Mononuclear cell (primary cell): ENCODE measurements around the gene CDC37L1. TPM values are rescaled to one million over a fixed set of nuclear protein-coding genes. Genes with fewer than 3 reads are reported as not detected.

ENCODE experiments used
- H3K27me3 ChIP-seq: 2 replicates; pipeline ENCODE4 v1.6.0; 2011; ENCODE audit warnings: low read length, control low read depth; ENCODE audit not compliant: insufficient read depth
- H3K4me1 ChIP-seq: 2 replicates; pipeline ENCODE4 v1.5.1; 2011; ENCODE audit warnings: mild to moderate bottlenecking, low read length, control low read depth; ENCODE audit not compliant: insufficient read depth
- H3K4me3 ChIP-seq: 2 replicates; pipeline ENCODE4 v1.5.1; 2011; ENCODE audit warnings: mild to moderate bottlenecking, low read length, moderate library complexity
- H3K9me3 ChIP-seq: 2 replicates; pipeline ENCODE4 v1.5.1; 2011; ENCODE audit warnings: low read depth, mild to moderate bottlenecking, control low read depth, low read length
- total RNA-seq: library from RNA; depleted of rRNA; stranded (reverse); fragments of >200 nt; gene quantifications from one replicate; pipeline ENCODE4 v1.2.3, GENCODE V29; 2012

CDC37L1 gene
- total RNA-seq, 1 donor, result 36.2 TPM

DNA sequence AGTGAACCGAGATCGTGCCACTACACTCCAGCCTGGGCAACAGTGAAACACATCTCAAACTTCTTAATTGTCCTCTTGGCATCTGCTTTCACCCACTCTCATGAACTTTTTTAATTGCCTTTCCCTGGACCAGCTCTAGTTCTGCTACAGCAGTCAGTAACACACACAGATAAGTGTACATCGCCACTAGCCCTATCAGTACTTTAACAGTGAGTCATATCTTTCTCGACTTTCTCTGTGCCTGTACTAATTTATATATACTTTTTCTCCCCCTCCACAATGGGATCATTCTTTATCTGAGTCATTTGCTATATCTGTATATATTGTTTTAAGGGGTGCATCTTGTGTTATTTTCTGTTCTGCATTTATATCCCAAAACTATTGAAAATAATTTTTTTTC is 6.7 kb downstream of the CDC37L1 start:
- Histone ChIP-seq H3K4me3 (no peak overlapping the region), H3K9me3 (no peaks in the 10 kb centered on the region), H3K4me1 (peaks cover 4% of the 10 kb centered on the region), H3K27me3 (no peaks in the 10 kb centered on the region)

DNA sequence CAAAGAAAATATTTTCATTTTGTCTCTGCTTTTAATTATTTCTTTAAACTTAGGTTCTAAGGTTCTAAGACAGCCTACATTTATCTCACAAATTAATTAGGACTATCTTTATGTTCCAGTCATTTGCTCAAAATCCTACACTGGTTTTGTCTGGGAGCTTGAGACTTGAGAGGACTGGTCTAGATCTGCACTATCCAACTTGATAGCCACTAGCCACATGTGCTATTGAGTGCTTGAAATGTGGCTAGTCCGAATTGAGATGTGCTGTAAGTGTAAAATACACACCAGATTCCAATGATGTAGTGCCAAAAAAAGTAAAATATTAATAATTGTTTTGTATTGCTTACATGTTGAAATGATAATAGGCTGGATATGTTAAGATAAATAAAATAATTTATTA is 7.2 kb downstream of the CDC37L1 start:
- Histone ChIP-seq H3K27me3 (no peaks in the 10 kb centered on the region), H3K9me3 (no peaks in the 10 kb centered on the region), H3K4me3 (no peak overlapping the region), H3K4me1 (no peaks in the 10 kb centered on the region)

DNA sequence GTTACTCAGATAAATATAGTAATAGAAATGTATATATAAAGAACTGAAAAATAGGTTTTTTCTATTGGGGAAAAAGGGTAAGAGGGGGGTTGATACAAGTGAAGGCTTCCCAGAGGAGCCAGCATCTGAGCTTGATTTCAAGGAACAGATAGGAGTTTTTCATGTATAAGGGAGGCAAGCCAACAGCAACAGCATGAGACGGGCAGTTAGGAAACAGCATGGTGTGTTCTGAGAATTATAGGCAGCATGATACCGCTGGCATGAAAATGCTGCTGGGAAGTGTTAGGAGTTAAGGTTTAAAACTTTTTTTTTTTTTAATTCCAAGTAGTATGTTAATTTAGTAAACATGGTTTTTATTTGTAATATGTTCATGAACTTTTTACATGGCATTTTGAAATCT is 9.7 kb downstream of the CDC37L1 start:
- Histone ChIP-seq H3K4me1 (no peaks in the 10 kb centered on the region), H3K27me3 (no peaks in the 10 kb centered on the region), H3K9me3 (no peaks in the 10 kb centered on the region), H3K4me3 (no peak overlapping the region)

DNA sequence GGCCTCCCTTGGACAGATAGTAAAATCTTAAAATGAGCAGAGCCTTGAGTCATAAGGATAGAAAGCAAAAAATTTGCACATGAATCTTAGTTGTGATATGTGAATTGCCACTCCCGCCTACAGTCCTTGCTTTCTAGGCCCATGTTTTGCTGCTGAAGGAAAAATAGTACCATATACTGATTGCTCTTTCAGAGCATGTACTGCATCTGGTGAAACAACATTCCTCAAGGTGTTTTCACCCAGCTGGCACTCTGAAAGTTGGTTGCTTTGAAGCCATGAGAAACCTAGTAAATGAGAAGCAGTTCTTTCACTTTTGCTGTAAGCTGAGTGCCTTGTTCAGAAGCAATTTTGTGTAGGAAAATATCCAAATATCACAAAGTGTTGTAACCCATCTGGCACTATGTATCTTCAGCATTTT is 10.3 kb downstream of the CDC37L1 start:
- Histone ChIP-seq H3K4me1 (no peaks in the 10 kb centered on the region), H3K4me3 (no peak overlapping the region), H3K27me3 (no peaks in the 10 kb centered on the region), H3K9me3 (no peaks in the 10 kb centered on the region)

DNA sequence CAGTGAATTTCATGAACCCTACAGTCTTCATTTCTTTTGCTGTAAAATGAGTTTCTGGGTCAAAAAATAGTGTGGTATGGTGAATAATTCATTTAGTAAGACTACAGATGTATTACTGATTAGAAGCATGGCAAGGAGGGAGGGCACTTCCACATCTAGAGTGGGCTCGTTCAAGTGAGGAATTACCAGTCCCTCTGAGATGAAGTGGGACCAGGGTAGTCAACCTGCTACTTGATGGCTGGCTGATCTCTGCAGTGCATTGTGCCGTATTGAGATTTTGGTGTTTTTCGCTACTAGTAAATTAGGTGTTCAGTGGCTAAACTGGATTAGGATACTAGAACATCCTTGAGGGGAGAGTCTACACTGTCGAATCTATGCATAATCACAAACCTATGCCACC is 10.8 kb downstream of the CDC37L1 start:
- Histone ChIP-seq H3K9me3 (no peaks in the 10 kb centered on the region), H3K4me1 (no peaks in the 10 kb centered on the region), H3K4me3 (no peak overlapping the region), H3K27me3 (no peaks in the 10 kb centered on the region)

DNA sequence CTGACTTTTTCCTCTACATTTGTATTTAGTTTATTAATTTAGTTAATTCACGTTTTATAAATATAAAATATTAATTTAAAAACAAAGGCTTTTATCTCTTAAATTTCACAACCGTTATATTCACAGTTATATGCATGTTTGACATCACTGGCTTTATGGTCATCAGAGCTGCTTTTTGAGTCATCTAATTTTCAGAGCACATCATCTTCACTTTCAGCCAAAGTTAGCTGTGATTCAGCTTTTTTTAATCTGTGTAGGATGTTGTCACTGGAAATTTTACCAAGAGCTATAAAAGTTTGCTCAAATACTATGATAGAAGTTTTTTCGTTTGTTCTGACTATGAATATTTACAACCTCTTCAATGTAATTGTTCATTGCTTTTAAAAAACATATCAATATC is 12.4 kb downstream of the CDC37L1 start:
- Histone ChIP-seq H3K4me3 (no peak overlapping the region), H3K27me3 (no peaks in the 10 kb centered on the region), H3K4me1 (no peaks in the 10 kb centered on the region), H3K9me3 (no peaks in the 10 kb centered on the region)

DNA sequence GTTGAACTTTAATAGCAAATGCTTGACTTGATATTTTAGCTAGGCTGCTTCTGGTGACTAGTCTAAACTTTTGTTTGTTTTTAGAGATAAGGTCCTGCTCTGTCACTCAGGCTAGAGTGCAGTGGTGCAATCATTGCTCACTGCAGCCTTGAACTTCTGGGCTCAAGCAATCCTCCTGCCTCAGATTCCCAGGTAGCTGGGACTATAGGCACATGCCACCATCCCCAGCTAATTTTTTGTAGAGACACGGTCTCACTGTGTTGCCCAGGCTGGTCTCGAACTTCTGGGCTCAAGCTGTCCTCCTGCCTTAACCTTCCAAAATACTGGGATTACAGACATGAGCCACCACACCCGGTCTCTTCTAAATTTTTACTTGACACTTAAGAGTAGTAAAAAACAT is 20.7 kb downstream of the CDC37L1 start:
- H3K4me1 ChIP-seq, result no peaks in the 10 kb centered on the region
- no peaks in the 10 kb centered on the region for H3K27me3 ChIP-seq
- no peak overlapping the region for H3K4me3 ChIP-seq
- H3K9me3 ChIP-seq, result no peaks in the 10 kb centered on the region

DNA sequence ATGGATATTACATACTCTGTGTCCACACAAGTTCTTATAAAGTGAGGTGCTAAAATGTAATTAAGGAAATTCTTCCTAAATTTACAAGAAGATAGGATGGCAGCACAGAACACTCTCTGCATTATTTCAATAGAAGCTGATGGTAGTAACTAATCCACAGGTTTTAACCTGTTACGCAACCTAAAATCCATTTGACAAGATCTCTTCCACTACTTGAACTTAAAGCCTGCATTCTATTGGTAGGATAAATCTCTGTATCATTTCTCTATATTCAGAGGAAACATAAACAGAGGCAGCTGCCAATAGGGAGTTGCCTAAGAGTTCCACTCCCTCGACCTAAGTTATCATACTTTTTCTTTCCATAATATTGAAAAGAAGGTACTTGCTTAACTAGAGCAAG is 21.6 kb downstream of the CDC37L1 start:
- H3K27me3 ChIP-seq, result no peaks in the 10 kb centered on the region
- no peaks in the 10 kb centered on the region for H3K9me3 ChIP-seq
- no peaks in the 10 kb centered on the region for H3K4me1 ChIP-seq
- no peak overlapping the region for H3K4me3 ChIP-seq

DNA sequence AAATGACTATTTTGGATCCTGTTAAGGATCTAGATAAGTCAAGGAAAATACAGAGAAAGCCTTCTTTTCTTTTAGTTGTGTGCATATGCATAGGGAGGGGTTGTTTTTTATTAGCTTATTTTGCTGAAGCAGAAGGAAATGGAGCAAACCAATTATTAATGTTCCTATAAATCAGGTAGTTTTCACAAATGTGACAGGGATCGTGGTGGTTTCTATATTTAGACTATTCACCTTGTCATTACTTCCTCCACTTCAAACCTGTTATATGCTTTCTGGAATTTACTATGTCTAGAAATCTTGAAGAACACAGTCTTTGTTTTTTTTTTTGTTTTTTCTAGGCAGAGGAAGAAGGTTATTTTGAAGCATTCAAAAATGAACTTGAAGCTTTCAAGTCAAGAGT is 22.2 kb downstream of the CDC37L1 start:
- H3K4me1 ChIP-seq, result no peaks in the 10 kb centered on the region
- H3K4me3 ChIP-seq, result no peak overlapping the region
- no peaks in the 10 kb centered on the region for H3K9me3 ChIP-seq
- no peaks in the 10 kb centered on the region for H3K27me3 ChIP-seq

DNA sequence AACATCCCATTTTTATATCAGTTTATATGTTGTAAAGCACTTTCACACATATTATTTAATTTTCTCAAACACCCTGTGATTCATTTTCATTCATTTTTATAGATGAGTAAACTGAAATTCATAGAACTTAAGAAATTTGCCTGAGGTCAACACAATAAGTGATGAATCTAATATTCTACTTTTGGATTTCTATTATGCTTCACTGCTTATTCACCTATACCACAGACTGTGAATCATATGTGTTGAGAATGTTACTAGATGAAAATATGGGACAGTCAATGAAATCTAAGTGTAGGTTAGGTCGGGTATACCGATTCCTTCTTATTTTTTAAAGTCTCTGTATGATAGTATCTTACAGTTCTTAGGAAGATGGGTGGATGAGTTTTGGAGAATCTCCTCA is 24.8 kb downstream of the CDC37L1 start:
- Histone ChIP-seq H3K27me3 (no peaks in the 10 kb centered on the region), H3K4me1 (no peaks in the 10 kb centered on the region), H3K4me3 (no peak overlapping the region), H3K9me3 (no peaks in the 10 kb centered on the region)

DNA sequence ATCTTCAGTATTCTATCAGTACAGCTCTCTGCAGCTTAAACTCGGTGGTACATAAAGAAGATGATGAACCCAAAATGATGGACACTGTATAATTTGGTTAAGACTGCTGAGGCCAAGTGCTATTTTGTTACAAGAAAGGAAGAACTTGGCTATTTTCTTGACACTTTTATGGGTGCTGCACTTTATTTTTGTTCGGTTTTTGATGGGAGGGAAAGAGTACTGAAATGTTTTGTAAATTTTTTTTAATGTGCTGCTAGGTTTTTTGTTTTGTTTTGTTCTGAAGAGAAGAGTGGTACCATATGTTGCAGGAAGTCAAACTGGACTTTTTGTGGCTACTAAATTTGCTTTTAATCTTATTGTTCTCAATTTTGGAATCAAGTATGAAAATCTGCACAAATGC is 26.7 kb downstream of the CDC37L1 start:
- no peaks in the 10 kb centered on the region for H3K4me1 ChIP-seq
- H3K9me3 ChIP-seq, result no peaks in the 10 kb centered on the region
- no peaks in the 10 kb centered on the region for H3K27me3 ChIP-seq
- H3K4me3 ChIP-seq, result no peak overlapping the region

DNA sequence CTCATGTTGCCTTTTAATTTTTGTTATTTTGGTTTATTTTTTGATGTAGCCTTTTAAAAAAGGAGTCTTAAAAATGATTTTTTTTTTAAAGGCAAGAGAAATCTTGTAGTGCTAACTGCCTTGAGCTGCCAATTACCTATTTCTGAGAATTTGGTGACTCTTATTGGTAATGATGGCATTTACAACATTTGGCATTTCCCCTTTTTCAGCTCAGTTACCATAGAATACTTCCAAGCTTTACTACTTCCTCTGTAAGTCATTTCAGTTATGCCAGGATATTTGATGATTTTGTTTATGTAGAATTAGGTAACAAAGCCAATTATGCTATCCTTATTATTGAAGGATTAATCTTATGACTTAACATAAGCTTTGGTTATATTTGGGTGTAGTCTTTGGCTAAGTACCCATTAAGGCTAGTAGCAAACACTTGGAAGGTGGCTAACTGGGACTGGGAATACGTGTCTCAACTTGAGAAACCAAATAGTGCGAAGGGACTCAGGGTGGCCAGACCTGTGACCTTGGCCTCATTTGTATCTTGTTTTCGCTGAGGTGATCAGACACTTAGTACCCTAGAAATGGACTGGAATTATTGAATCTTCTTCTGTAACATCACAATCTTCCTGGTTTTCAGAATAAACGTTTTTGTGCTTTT is 27.7 kb downstream of the CDC37L1 start:
- Histone ChIP-seq H3K4me3 (no peak overlapping the region), H3K9me3 (no peaks in the 10 kb centered on the region), H3K27me3 (no peaks in the 10 kb centered on the region), H3K4me1 (no peaks in the 10 kb centered on the region)

DNA sequence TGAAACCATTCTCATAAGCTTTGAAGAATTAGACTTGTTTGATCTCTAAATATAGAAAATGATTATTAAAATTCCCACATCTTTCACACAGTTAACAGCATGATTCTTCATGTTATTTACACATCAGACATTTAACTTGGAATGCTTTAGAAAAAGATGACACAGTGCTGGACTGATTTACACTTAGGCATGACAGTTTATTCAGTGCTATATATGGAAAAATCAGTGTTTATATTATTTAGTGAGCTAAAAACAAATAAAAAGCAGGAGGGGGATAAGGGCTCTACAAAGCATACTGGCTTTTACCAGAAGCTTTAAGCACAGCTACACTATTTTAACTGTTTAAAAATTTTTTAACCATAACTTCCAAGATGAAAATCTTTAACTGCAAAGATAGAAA is 30.0 kb downstream of the CDC37L1 start:
- no peak overlapping the region for H3K4me3 ChIP-seq
- no peaks in the 10 kb centered on the region for H3K4me1 ChIP-seq
- H3K9me3 ChIP-seq, result no peaks in the 10 kb centered on the region
- no peaks in the 10 kb centered on the region for H3K27me3 ChIP-seq

DNA sequence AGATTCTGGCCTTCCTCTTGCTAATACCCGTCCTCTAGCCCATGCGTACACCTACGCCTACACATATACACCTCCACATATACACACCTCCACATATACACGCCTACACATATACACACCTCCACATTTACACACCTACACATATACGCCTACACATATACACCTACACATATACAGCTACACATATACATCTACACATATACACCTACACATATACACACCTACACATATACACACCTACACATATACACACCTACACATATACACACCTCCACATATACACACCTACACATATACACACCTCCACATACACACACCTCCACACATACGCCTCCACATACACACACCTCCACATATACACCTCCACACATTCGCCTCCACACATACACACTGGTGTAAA is 34.5 kb downstream of the CDC37L1 start:
- H3K4me1 ChIP-seq, result no peaks in the 10 kb centered on the region
- no peaks in the 10 kb centered on the region for H3K9me3 ChIP-seq
- H3K4me3 ChIP-seq, result no peak overlapping the region
- H3K27me3 ChIP-seq, result no peaks in the 10 kb centered on the region

DNA sequence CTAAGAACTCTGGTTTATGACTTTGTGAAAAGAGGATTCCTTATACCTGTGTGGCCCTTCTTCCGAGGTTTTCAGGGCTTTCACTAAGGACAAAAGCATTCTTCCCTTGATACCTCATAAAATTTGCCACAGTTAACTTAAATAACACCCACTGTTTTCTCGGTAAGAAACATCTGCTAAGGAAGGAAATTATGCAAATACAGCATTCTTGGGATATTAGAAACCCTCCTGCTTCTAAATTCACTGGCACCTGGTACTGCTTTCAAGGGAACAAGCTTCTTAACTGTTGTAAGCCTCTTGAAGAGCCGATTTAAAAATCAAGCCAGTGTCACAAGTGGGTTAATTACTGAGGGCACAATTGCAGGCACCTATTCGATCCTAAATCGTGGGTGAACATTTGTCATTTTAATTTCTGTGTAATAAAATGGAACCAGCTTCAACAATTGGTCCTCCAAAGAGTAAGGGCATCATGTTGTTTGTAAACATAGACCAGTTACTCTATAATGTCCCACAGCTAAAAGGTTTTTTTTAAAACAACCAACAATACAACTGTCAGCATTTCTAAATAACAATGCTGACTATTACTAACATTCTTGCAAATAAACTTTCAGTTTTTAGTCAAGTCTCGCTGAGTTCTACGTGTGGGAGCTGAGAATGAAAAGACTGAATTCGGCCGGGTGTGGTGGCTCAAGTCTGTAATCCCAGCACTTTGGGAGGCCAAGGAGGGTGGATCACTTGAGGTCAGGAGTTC is 35.1 kb downstream of the CDC37L1 start:
- Histone ChIP-seq H3K9me3 (no peaks in the 10 kb centered on the region), H3K4me1 (no peaks in the 10 kb centered on the region), H3K27me3 (no peaks in the 10 kb centered on the region), H3K4me3 (no peak overlapping the region)

DNA sequence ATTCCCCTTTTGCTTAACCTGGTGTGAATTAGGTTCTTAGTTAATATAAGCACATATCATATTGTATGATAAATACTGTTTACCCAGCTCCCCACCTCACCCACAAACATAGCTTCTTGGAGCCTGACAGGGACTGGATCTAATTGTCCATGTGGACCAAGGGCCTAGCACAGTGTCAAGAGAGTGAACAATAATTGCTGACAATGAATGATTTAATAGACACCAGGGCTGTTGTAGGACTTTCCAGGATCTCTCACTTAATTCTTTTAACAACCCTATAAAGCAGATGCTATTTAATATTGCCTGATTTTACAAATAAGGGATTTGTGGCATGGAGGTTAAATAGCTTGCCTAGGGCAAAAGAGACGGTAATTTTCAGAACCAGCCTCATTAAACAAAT is 36.8 kb downstream of the CDC37L1 start:
- H3K9me3 ChIP-seq, result no peaks in the 10 kb centered on the region
- no peaks in the 10 kb centered on the region for H3K4me1 ChIP-seq
- no peaks in the 10 kb centered on the region for H3K27me3 ChIP-seq
- no peak overlapping the region for H3K4me3 ChIP-seq
